Measurements from ENCODE around the gene RNF146.
A peak's percentile ranks its signal among the peaks of the same experiment; 100 is the strongest.
"Not testable (repeated sequence)": the region's sequence is repeated elsewhere in the genome, so short reads cannot be mapped to it uniquely, and the experiment has no call there.

The RNF146 gene

GRCh38 chr6:127282184-127282583, 15.5 kb downstream of the RNF146 start:
- DNase-seq (ENCODE audit: low read depth) = no peak

GRCh38 chr6:127288705-127289104, 22.0 kb downstream of the RNF146 start:
- peak; percentile 48 for DNase-seq (ENCODE audit: low read depth)

GRCh38 chr6:127289934-127290333, 23.3 kb downstream of the RNF146 start:
- no peak for DNase-seq (ENCODE audit: low read depth)

- no peak for DNase-seq (ENCODE audit: low read depth)
These were observed 24.0 kb downstream of the RNF146 start for GRCh38 chr6:127290391-127291265.

GRCh38 chr6:127291495-127291894, 24.8 kb downstream of the RNF146 start:
- no peak for DNase-seq (ENCODE audit: low read depth)

- DNase-seq (ENCODE audit: low read depth) = no peak
These were observed 30.9 kb downstream of the RNF146 start for GRCh38 chr6:127297502-127298070.

GRCh38 chr6:127298475-127298874, 31.8 kb downstream of the RNF146 start:
- no peak for DNase-seq (ENCODE audit: low read depth)

GRCh38 chr6:127299522-127300240, 33.0 kb downstream of the RNF146 start:
- peak; percentile 5 for DNase-seq (ENCODE audit: low read depth)

- DNase-seq (ENCODE audit: low read depth) = peak; percentile 88
These were observed 33.7 kb downstream of the RNF146 start for GRCh38 chr6:127300411-127300810.

GRCh38 chr6:127301199-127301700, 34.6 kb downstream of the RNF146 start:
- no peak for DNase-seq (ENCODE audit: low read depth)

GRCh38 chr6:127302728-127303660, 36.3 kb downstream of the RNF146 start:
- DNase-seq (ENCODE audit: low read depth) = peak; percentile 46

GRCh38 chr6:127303917-127304316, 37.3 kb downstream of the RNF146 start:
- no peak for DNase-seq (ENCODE audit: low read depth)

- no peak for DNase-seq (ENCODE audit: low read depth)
These were observed 39.1 kb downstream of the RNF146 start for GRCh38 chr6:127305741-127306140.

GRCh38 chr6:127317388-127318128, 50.9 kb downstream of the RNF146 start:
- DNase-seq (ENCODE audit: low read depth) = no peak

GRCh38 chr6:127319686-127320085, 53.0 kb downstream of the RNF146 start:
- DNase-seq (ENCODE audit: low read depth) = no peak

GRCh38 chr6:127328043-127328609, 61.5 kb downstream of the RNF146 start:
- no peak for DNase-seq (ENCODE audit: low read depth)

- DNase-seq (ENCODE audit: low read depth) = not testable (repeated sequence)
These were observed 64.6 kb downstream of the RNF146 start for GRCh38 chr6:127331256-127331655.

- DNase-seq (ENCODE audit: low read depth) = no peak
These were observed 65.8 kb downstream of the RNF146 start for GRCh38 chr6:127332383-127332961.

Data from iris pigment epithelial cell (primary cell).